Choroid plexus epithelial cell (primary cell): ENCODE results near the gene IL13.

ENCODE experiments used
- DNase-seq: peaks from one replicate; pipeline ENCODE4 v3.0.0-alpha.2; 2010; ENCODE audit warnings: low read depth
- H3K4me3 ChIP-seq: 2 replicates; pipeline ENCODE4 v1.5.1; 2011; ENCODE audit warnings: low read depth, mild to moderate bottlenecking, control low read depth, low read length, moderate library complexity
- TF ChIP-seq, protein P1 (sequence below): conservative IDR thresholded peaks from 2 replicates; pipeline ENCODE4 v1.5.1; 2011; ENCODE audit warnings: low read depth, mild to moderate bottlenecking, control low read depth, inconsistent platforms, low read length, moderate library complexity

IL13 gene

GRCh38 chr5:132673939-132674630 is 16.1 kb downstream of the IL13 start, which contains the start of gene IL4:
IL4 (plus strand) TSS chr5:132673989; CDS start chr5:132674051, 62 bp downstream.
- DNase-seq = no peak
- H3K4me3 ChIP-seq = peak within 1 kb of the TSS; percentile 20

DNA sequence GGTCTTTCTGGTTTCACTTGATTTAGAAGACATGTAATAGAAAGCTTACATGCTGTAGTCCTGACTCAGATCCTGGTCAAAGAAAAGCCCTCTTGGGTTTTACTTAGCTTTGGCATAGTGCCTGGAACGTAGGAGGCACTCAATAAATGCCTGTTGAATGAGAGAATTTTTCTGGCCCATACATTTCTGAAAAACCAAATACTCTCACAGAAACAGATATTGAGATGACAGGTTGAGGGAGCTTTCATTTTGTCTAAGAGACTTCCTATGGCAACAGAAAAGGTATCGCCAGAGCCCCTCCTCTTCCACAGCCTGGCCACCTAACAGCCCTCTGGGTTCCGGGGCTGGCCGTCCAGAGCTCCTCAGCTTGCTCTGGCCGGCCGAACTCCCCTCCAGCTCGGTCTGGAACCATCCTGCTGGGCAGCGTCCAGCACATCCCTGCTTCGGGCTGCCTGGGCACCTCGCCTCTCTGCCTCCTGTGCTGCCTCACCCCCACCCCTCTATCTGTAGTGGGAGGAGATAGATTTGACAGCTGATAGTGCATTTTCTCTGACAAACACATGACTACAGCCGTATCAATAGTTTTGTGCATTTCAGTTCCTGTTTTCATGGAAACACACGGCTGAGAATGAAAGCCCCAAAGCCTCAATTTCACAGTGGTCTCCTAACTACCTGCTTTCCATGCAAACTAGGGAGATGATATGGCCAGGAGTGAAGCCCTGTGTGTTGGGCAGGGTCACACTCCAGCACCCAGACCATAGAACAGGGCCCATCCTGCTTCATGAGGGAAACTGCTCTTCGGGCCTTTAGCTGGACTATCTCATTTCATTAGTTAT is 16.9 kb downstream of the IL13 start:
- TF ChIP-seq, protein P1, sequence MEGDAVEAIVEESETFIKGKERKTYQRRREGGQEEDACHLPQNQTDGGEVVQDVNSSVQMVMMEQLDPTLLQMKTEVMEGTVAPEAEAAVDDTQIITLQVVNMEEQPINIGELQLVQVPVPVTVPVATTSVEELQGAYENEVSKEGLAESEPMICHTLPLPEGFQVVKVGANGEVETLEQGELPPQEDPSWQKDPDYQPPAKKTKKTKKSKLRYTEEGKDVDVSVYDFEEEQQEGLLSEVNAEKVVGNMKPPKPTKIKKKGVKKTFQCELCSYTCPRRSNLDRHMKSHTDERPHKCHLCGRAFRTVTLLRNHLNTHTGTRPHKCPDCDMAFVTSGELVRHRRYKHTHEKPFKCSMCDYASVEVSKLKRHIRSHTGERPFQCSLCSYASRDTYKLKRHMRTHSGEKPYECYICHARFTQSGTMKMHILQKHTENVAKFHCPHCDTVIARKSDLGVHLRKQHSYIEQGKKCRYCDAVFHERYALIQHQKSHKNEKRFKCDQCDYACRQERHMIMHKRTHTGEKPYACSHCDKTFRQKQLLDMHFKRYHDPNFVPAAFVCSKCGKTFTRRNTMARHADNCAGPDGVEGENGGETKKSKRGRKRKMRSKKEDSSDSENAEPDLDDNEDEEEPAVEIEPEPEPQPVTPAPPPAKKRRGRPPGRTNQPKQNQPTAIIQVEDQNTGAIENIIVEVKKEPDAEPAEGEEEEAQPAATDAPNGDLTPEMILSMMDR = no peak
- peak; percentile 97 for DNase-seq
- peak overlapping the region; percentile 20 for H3K4me3 ChIP-seq

More at GRCh38 chr5:132673939-132674630, 16.1 kb downstream of the IL13 start, which contains the start of gene IL4:
- TF ChIP-seq, protein P1 = no peak

DNA sequence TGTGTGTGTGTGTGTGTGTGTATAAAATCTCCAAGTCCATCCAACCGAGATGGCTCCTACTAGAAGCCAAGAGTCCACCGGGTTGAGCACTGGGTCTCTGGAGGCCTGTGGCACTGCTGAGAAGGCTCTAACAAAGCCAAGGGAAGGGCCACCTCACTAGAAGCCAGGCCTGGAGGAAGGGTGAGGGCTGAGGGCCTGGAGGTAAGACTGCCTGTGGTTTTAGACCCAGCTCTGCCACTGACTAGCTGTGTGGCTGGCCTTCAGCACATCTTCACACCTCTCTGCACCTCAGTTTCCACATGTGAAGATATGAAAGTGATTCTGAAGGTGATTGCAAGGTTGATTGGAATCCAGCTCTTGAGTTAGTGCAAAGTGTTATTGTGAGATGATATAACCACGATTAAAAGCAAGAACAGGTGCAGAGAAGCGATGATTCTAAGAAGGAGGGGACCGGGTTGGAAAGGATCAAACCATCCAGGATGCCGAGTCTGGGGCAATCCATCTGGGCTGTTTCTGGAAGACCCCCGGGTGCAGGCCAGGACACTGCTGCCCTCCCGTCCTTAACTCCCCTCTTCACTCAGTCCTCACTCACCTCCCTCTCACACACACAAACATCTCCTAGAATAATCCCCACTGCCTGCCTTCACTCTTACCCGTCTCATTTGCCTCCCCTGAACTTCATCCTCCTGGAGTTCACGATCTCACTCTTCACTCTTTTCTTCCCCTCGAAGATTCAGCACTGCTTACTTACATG is 18.1 kb downstream of the IL13 start:
- no peak for DNase-seq
- H3K4me3 ChIP-seq = no peak overlapping the region
- TF ChIP-seq, protein P1 = no peak

DNA sequence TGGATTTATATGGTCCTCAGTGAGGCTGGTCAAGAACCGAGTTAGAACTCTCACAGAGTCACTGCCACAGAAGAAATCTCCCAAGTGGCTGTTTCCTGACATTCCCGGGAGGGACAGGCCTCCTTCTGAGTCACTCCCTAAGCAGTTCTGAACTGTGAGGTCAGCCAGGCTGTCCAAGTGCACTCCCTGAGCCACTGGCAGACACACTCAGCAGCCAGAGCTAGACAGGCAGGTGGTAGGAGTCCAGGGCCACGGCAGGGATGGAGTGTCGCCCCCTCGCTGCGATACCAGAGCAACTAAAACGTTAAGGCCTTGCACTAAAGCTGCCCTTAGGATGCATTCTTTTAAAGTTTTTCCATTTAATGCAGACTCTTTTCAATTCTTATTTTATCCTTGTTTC is 19.2 kb downstream of the IL13 start:
- no peak overlapping the region for H3K4me3 ChIP-seq
- peak; percentile 77 for DNase-seq
- TF ChIP-seq, protein P1 = peak; percentile 60

- no peak overlapping the region for H3K4me3 ChIP-seq
- TF ChIP-seq, protein P1 = no peak
- DNase-seq = no peak
Observed at GRCh38 chr5:132677682-132678400, 19.9 kb downstream of the IL13 start.

GRCh38 chr5:132678735-132679134 is 20.8 kb downstream of the IL13 start:
- no peak for DNase-seq
- no peak overlapping the region for H3K4me3 ChIP-seq
- TF ChIP-seq, protein P1 = no peak
